Measurements from ENCODE around the gene EPHB1.

The EPHB1 gene

DNA sequence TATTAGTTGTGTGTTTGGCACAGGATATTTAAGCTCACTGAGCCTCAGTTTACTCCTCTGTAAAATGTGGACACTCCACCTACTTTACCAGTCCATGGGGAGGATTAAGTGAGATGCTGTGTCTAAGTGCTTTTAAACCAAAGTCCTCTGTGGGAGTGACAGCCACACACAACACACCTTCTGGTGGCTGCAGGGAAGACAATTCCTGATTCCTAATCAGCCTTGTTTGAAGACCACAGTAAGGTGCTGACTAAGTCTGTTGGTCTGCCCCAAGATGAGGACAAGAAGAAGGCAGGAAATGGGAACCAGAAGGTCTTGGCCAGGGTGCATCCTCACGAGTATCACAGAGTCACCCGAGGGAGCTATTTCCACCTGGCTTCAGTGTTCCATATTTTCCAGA lies 52.3 kb downstream of the EPHB1 start:
- H3K4me3 ChIP-seq (ENCODE audit: low read depth, low read length) = no peak overlapping the region
- DNase-seq (ENCODE audit: low read depth) = no peak
- TF ChIP-seq, protein P1, sequence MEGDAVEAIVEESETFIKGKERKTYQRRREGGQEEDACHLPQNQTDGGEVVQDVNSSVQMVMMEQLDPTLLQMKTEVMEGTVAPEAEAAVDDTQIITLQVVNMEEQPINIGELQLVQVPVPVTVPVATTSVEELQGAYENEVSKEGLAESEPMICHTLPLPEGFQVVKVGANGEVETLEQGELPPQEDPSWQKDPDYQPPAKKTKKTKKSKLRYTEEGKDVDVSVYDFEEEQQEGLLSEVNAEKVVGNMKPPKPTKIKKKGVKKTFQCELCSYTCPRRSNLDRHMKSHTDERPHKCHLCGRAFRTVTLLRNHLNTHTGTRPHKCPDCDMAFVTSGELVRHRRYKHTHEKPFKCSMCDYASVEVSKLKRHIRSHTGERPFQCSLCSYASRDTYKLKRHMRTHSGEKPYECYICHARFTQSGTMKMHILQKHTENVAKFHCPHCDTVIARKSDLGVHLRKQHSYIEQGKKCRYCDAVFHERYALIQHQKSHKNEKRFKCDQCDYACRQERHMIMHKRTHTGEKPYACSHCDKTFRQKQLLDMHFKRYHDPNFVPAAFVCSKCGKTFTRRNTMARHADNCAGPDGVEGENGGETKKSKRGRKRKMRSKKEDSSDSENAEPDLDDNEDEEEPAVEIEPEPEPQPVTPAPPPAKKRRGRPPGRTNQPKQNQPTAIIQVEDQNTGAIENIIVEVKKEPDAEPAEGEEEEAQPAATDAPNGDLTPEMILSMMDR (IDR thresholded peaks at IDR 0.05; ENCODE audit: low read depth, low read length, missing control alignments) = no peak
- in situ Hi-C loops (cut with HindIII; ENCODE audit: low sequenced_read_pairs) = no loop called here

DNA sequence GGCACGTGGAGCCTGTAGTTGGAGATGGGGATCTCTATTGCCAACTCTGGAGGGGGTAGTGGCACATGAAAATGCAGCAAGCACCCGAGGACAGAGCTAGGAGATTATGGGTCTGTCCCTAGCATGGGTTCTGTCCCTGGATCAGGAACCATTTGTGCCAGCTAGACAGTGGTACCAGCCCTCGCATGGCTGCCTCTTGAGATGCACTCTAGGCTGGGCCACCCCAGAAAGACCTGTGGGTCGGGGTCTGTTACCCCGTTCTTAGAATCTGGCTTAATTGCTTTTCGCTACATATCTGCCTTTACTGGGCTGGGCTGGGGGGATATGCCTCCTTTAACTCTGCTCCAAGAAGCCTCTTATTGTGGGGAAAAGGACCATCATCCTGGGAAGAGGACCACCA lies 54.5 kb downstream of the EPHB1 start:
- H3K4me3 ChIP-seq (ENCODE audit: low read depth, low read length) = no peak overlapping the region
- TF ChIP-seq, protein P1 (IDR thresholded peaks at IDR 0.05; ENCODE audit: low read depth, low read length, missing control alignments) = no peak
- in situ Hi-C loops (cut with HindIII; ENCODE audit: low sequenced_read_pairs) = no loop called here
- DNase-seq (ENCODE audit: low read depth) = no peak

DNA sequence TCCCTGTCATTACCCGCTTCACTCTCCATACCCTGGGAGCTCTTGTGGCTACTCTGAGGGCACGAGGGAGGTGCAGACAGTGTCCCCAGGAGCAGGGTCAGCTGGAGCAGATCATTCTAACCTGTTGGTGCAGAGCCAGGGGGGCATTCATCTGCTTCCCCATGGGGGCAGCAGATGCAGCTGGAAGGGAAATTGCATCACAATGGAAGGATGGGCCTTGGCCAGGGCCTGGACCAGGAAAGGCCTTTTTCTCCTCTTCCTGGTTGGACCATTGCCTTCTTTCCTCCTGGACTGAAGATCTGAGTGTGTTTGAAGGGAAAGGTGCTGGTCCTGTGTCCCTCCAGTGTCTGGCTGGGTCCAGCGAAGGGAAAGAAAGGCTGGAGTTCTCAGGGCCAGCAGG lies 55.7 kb downstream of the EPHB1 start:
- TF ChIP-seq, protein P1 (IDR thresholded peaks at IDR 0.05; ENCODE audit: low read depth, low read length, missing control alignments) = no peak
- no peak for DNase-seq (ENCODE audit: low read depth)
- H3K4me3 ChIP-seq (ENCODE audit: low read depth, low read length) = no peak overlapping the region
- in situ Hi-C loops (cut with HindIII; ENCODE audit: low sequenced_read_pairs) = no loop called here

DNA sequence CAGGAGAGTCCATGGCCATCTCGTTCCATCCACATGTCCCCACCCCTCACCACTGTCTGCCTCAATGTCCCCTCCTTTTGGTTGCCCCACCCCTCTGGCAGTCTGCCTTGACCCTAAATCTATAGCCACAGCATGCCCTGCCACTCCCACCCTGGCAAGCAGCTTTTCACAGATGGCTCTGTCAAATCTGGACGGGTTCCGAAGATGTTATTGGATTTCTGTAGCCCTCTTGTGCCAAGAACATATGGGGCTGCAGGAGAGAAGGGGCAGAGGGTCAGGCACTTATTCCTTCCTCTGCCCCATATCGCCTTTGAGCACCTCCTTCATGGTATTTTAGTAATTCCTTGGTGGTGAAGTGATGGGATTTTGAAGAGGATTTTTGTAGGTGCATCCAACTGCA lies 57.1 kb downstream of the EPHB1 start:
- no peak overlapping the region for H3K4me3 ChIP-seq (ENCODE audit: low read depth, low read length)
- in situ Hi-C loops (cut with HindIII; ENCODE audit: low sequenced_read_pairs) = no loop called here
- TF ChIP-seq, protein P1 (IDR thresholded peaks at IDR 0.05; ENCODE audit: low read depth, low read length, missing control alignments) = no peak
- no peak for DNase-seq (ENCODE audit: low read depth)

DNA sequence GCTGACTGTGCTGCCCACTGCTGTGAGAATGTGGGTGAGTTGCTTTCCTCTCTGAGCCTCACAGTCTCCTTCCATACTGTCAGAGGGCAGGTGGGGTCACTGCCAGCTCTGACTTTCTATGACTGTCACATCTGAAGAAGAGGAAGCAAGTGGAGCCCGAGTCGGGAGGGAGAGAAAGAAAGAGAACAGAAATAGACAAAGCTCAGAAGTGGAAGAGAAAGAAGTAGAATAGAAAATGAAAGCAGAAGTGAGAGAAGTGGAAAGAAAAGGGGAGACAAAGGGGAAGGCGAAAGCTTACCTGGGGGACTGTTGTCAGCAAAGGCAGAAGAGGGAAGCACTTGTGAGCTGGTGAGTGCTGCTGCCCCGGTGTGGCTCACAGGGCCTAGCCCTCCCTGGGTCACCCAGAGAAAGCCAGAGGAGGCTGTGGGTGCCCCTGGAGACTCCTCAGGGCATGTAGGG lies 57.9 kb downstream of the EPHB1 start:
- TF ChIP-seq, protein P1 (IDR thresholded peaks at IDR 0.05; ENCODE audit: low read depth, low read length, missing control alignments) = no peak
- in situ Hi-C loops (cut with HindIII; ENCODE audit: low sequenced_read_pairs) = no loop called here
- no peak for DNase-seq (ENCODE audit: low read depth)
- H3K4me3 ChIP-seq (ENCODE audit: low read depth, low read length) = no peak overlapping the region

DNA sequence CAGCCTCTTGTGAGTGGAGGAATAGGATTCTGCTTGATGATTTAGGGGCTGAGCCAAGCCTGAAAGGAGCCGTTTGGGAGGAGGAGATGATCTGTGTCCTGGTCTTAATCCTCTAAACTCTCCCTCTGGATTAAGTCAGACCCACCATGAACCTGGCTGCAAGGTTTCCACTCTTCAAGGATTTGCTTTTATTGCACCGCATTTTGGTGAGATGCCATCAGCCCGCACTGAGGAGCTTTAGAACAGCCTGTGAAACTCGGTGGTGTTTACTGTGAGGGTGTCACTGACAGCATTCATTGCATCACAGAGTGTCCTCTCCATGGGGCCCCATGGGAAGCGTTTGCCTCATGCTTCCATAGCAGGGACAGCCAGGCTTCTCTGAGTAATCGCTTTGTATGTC lies 59.2 kb downstream of the EPHB1 start:
- DNase-seq (ENCODE audit: low read depth) = no peak
- in situ Hi-C loops (cut with HindIII; ENCODE audit: low sequenced_read_pairs) = no loop called here
- no peak overlapping the region for H3K4me3 ChIP-seq (ENCODE audit: low read depth, low read length)
- TF ChIP-seq, protein P1 (IDR thresholded peaks at IDR 0.05; ENCODE audit: low read depth, low read length, missing control alignments) = no peak

DNA sequence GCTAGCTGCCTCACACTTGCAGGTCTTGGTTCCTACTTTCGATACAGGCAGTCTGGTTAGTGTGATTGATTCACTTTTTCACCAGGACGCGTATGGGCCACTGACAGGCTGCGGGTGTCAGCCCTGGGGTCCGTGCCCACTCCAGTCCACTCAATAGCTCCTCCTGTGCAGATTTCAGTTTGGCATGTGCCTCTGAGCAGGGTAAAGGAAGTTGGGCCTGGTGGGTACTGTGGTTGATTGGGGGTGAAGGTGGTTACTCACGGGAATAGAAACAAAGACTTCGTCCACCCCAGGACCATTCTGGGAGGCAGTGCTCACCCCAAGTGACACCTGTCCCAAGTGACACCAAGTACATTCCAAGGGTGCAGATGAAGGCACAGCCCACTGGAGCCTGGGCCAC lies 62.3 kb downstream of the EPHB1 start:
- TF ChIP-seq, protein P1 (IDR thresholded peaks at IDR 0.05; ENCODE audit: low read depth, low read length, missing control alignments) = no peak
- H3K4me3 ChIP-seq (ENCODE audit: low read depth, low read length) = no peak overlapping the region
- in situ Hi-C loops (cut with HindIII; ENCODE audit: low sequenced_read_pairs) = no loop called here
- no peak for DNase-seq (ENCODE audit: low read depth)
